NCI-H2171 treated with DMSO at 0.1 percent for 48 hours (cell line): ENCODE results near the gene CMYA5.
"Not testable (repeated sequence)": the region's sequence is repeated elsewhere in the genome, so short reads cannot be mapped to it uniquely, and the experiment has no call there.

Experiments used
- DNase-seq: peaks from one replicate; lab custom pipeline; 2025; lab: John Stamatoyannopoulos, UW

Gene CMYA5

DNA sequence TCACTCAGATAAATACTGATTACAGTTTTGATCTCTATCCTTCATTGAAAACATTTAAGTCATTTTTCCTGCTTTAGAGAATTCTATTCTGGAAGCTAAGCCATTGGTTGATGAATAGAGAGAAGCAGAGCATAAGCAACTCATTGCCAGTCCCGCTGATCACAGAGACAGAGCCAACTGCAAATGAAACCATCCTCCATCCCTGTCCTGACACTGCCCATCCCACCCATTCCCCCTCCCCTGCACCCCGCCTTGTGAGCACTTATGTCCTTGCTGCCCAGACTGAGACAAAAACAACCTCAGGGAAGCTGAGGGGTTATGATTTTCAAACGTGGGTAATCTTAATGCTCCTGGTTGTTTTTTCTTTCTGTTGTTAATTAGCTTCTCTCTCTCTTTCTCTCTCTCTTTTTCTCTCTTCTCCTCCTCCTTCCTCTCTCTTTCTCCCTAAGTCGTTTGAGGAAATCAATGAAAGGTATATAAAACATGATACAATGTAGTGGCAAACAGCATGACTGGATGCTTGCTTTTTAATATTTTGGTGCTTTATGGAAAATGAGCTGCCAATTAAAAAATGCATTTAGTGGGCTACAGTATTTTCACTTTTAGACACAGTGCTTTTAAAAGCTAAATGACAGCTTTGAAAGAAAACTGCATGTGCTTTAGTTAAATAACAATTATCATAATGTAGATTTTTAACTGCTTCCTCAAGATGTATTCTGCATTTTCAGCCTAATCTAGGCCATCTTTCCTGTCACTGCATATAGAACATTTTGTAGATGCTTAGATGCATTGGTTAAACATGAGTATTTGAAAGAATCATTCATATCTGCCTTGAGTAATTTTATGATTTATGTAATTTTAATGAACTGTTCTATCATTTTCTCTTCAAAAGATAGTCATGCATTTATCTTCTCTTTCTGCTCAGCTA, 57.3 kb downstream of the CMYA5 start:
- DNase-seq = no peak

DNA sequence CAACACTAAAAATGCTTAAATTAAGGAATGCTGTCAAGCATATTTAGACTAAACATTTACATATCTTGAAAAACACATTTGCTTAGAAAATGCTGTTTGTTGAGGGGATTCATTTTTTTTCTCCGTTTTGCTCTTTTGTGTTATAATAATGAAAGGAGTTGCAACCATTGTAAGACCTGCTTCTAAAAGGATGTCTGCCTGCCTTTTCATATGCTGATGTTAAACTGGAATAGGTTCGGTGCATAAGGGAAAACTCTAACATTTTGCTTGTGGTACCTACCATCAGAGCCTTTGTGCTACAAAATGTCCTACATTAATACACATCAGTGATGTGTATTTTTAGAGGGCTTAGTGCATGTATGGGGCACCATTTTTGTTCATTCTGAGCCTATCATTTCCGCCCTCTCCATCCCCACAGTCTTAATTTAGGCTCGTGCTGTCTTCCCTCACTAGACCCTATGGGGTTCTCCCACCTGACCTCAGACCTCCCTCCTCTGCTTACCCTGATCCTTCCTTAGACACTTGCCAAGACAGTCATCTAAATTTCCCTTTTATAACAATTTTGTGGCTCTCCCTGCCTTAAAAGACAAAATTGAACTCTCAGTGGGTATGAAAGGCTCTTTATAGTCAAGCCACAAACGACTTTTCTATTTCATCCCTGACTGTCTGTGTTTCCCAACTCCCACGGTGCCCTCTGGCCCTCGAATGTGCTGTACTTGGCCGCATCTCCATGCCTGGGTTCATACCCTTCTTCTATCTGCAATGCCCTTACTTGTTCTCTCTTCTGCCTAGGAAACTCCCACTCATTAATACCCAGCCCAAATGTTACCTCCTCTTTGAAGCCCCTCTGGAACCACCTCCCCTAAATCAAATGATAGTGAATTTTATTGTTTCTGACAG, 61.2 kb downstream of the CMYA5 start:
- DNase-seq = no peak

DNA sequence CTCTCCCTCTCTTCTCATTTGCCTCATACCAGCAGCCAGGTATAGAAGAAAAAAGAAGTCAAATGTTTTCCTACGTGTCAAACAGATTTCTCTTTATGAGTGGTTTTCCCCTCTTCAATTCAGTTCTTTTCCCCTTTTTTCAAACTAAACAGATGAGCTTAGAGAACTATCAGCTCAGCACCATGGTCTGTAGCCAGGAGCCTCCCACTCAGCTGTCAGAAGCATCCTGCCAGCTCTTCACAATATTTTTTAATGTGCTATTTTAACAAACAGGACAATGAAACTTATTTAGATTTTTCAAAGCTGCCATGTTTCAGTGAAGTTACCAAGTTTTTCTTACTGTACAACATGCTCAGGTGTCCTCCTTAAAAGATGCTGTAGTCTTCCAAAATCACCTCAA, 63.5 kb downstream of the CMYA5 start:
- DNase-seq = no peak

DNA sequence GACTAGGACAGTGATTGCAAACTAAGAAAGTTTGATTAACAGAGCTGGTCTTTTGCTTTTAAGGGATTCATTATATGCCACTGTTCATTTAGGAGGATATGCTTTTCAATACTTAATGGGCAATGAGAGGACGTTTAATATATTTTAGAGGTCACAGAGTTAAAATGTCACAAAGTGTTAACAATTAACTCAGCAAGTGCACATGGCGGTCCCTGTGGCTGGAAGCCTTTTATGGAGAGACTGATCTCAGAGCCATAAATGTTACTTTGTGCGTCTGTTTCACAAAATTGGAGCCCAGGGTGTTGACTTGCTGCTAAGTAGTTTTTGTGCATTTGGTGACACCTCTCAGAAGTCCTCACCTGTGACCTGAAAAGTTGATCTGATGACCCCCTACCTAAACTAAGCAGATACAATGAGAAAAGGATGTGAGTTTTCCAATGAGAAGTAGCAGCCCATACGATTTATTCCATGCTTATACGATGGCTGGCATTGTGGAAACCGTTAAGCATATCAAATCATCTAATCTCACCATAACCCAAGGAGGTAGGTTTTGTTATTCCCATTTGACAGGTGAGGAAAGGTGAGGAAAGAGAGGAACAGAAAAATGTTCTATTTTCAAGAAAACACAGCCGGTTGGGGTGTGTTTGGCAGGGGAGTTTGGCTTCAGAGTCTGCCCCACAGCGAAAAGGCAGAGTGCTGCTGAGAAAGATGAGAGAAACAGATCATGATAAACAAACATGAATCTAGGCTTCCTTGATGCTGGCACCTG, 64.4 kb downstream of the CMYA5 start:
- no peak for DNase-seq

- no peak for DNase-seq
Measured at GRCh38 chr5:79754865-79755555, 65.4 kb downstream of the CMYA5 start.

DNA sequence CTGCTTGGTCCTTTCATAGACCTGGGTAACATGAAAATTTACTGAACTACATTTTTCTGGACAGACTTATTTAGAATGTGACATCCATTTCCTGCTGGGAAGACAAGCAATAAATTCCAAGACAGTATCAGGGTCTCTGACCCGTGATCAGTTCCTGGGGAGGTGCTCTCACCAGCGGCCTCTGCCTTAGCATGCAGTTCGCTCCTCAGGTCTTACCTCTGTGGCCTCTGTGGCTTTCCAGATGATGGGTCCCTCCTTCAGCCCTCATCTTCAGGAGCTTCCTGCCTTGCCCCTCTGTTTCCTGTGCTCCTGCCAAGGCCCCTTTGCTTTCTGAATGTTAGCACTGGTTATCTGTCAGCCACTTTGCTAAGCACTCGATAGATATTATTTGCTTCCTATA, 66.4 kb downstream of the CMYA5 start:
- DNase-seq = no peak

- DNase-seq = no peak
Measured at GRCh38 chr5:79759436-79759835, 69.8 kb downstream of the CMYA5 start.

GRCh38 chr5:79759848-79760247, 70.2 kb downstream of the CMYA5 start:
- DNase-seq = no peak

DNA sequence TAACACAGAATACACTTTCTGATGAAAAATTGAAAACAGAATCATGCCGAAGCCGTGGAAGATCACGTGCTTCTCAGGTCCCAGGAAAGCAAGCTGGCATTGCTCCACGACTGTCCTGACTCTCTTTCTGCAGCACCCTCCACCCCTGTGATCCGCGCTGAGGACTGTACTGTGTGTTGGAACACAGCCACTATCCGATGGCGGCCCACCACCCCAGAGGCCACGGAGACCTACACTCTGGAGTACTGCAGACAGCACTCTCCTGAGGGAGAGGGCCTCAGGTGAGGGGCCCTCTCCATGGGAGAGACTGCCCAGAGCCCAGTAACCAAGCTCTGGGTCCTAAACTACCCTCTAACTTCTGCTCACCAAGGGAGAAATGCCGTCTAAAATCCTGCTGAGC, 73.3 kb downstream of the CMYA5 start:
- no peak for DNase-seq

DNA sequence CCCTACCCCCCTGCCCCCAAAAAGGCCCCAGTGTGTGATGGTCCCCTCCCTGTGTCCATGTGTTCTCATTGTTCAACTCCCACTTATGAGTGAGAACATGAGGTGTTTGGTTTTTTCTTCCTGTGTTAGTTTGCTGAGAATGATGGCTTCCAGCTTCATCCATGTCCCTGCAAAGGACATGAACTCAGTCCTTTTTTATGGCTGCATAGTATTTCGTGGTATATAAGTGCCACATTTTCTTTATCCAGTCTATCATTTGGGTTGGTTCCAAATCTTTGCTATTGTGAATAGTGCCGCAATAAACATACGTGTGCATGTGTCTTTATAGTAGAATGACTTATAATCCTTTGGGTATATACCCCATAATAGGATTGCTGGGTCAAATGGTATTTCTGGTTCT, 74.5 kb downstream of the CMYA5 start:
- DNase-seq = not testable (repeated sequence)

- DNase-seq = no peak
Measured at GRCh38 chr5:79771387-79771786, 81.8 kb downstream of the CMYA5 start.

GRCh38 chr5:79772651-79773050, 83.0 kb downstream of the CMYA5 start:
- no peak for DNase-seq

DNA sequence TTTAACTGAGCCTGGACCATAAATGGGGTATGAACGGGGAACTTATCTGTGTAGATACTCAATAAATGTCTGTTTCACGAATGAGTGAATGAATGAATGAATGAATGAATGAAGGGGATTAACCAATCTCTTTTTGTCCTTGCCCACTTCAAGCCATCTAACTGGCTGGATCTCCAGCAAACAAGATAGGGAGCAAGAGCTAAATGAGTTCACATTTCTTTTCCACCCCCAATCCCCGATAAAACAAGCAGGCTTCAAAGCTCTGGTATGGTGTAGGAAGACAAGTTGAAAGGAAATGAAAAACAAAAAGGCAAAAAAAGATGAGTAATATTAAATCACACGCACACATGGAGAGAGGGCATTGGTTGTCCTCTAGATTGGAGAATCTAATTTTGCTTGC, 84.0 kb downstream of the CMYA5 start:
- DNase-seq = no peak

DNA sequence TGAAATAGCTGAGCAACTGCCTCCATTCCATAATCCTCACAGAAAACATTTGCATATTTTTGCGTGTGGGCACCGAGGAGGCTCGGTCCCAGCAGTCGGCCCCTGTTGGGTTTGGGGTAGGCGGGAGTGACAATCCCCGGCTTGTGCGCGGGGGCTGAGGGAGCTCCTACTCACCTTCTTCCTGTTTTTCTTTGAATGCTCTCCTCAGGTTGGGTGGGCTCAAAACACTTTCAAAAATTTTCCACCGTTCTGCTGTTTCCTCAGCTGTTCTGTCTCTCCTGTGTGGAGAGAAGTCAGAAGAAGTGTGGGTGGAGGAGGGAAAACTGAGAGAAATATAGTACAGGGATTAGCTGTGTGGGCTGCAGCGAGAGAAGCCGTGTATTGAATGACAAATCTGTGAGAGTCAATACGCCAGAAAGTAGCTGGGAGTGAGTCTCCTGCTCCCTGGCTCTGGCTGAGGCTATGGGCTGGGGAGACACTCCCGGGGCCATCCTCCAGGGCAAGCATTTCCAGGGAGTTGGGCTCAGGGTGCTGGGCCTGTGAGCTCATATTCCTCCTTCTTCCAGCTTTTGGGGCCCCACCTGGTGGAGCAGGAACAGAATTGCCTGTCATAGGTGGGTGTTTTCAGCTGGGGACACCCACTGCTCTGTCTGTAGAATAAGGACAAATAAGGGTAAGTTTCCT, 84.7 kb downstream of the CMYA5 start:
- no peak for DNase-seq

DNA sequence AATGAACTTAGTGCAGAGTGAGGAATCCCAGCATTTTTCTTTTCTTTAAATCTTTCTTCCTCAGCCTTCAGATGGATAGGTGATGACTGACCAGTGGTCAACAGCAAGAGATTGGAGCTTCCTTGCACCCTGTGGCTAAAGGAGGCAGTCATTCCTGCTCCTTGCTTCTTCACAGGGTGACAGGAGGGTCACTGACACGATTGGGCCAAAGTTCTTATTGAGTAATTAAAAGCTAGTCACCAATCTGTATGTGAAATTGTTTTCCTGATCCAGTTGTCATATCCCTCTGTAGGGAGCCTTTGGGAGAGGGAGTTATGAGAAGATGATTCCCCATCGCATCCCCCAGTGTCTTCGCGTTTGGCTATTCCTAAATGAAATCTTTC, 85.2 kb downstream of the CMYA5 start:
- no peak for DNase-seq

DNA sequence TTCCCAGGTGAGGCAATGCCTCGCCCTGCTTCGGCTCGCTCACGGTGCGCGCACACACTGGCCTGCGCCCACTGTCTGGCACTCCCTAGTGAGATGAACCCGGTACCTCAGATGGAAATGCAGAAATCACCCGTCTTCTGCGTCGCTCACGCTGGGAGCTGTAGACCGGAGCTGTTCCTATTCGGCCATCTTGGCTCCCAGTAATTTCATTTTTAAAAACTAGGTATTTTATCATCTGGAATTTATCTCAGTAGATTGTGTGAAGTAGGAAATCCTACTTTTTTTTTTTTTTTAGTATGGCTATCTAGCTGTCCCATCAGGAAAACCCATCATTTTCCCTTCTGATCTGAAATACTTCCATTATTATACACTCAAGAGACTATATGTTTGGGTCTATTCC, 95.1 kb downstream of the CMYA5 start:
- DNase-seq = not testable (repeated sequence)

- DNase-seq = no peak
Measured at GRCh38 chr5:79785983-79786382, 96.3 kb downstream of the CMYA5 start.

GRCh38 chr5:79787448-79787847, 97.8 kb downstream of the CMYA5 start:
- no peak for DNase-seq

GRCh38 chr5:79791843-79792242, 102.2 kb downstream of the CMYA5 start:
- DNase-seq = no peak

DNA sequence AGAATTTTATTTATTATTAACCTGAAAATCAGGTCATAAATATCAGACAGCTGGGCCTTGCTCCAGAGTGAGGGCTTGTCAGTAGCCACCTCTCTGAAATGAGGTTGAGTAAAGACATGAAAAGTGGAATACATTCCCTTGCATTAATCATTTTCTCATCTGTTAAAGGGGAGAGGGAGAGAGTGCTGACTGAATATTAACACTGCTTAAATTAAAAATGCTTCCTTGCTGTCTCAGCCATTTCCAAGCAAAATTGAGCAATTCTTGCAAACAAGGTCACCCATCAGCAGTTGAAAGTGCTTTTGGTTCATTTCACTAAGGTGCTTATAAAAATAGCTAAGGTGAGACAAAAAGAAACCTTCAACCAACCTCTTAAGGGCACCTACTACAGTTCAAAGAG, 102.8 kb downstream of the CMYA5 start:
- no peak for DNase-seq

DNA sequence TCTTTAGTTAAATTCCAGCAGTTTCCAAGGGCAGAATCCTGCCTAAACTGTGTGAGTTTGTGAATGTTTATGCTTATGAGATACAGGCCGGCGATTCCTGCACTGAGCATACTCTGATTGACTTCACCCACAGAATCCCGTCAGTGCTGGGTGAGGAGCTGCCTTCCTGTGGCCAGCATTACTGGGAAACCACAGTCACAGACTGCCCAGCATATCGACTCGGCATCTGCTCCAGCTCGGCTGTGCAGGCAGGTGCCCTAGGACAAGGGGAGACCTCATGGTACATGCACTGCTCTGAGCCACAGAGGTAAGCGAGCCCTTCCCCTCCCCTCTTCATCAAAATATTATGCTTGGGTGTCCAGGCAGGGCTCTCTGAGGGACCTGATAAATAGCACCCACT, 103.7 kb downstream of the CMYA5 start:
- DNase-seq = no peak
